ENCODE results near the gene MLPH.

MLPH gene, protein sequence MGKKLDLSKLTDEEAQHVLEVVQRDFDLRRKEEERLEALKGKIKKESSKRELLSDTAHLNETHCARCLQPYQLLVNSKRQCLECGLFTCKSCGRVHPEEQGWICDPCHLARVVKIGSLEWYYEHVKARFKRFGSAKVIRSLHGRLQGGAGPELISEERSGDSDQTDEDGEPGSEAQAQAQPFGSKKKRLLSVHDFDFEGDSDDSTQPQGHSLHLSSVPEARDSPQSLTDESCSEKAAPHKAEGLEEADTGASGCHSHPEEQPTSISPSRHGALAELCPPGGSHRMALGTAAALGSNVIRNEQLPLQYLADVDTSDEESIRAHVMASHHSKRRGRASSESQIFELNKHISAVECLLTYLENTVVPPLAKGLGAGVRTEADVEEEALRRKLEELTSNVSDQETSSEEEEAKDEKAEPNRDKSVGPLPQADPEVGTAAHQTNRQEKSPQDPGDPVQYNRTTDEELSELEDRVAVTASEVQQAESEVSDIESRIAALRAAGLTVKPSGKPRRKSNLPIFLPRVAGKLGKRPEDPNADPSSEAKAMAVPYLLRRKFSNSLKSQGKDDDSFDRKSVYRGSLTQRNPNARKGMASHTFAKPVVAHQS

DNA sequence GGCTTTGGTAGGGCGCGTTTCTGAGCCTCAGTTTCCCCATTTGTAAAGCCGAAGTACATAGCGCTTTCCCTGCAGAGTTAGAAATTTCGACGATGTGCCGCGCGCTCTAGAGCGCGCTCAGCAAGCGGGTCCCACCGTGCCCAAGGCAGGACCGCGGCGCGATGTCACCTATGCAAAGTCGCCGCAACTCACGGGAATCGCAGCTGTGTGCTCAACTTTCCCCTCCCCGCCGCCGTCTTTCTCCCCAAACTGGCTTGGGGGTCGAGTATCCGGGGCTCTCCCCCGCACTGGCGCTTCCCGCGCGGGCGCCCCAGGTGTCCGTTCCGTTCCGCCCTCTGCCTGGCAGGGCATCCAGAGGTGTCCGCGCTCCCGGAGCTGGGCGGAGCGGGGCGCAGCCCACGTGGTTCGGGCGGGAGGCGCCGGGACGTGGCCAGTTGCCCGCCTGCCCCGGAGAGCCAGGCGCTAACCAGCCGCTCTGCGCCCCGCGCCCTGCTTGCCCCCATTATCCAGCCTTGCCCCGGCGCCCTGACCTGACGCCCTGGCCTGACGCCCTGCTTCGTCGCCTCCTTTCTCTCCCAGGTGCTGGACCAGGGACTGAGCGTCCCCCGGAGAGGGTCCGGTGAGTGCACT lies at the start of gene MLPH:
TSS of gene MLPH (plus strand) at position 433 of the 630 bp plus-strand sequence. CDS start 6,176 bp downstream, outside the sequence.
- DNase-seq, result peak; percentile 35

DNA sequence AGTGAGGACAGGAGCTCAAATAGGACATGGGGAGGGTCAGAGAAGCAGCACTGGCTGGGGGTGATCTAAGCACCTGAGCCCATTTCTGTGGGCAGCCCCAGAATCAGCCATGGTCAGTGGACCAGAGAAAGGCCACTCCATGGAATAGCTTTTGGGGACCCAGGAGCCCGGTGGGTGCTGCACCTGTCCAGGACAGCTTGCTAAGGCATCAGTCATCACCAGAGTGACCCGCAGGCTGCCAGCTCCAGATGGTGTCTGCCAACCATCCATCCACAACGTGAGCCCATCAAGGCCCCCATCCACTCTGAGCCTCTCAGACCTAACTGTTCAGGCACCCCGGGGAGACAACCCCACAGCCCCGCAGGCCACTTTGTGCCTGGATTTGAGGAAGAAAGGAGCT lies 49.5 kb upstream of the MLPH start:
- no peak for DNase-seq

DNA sequence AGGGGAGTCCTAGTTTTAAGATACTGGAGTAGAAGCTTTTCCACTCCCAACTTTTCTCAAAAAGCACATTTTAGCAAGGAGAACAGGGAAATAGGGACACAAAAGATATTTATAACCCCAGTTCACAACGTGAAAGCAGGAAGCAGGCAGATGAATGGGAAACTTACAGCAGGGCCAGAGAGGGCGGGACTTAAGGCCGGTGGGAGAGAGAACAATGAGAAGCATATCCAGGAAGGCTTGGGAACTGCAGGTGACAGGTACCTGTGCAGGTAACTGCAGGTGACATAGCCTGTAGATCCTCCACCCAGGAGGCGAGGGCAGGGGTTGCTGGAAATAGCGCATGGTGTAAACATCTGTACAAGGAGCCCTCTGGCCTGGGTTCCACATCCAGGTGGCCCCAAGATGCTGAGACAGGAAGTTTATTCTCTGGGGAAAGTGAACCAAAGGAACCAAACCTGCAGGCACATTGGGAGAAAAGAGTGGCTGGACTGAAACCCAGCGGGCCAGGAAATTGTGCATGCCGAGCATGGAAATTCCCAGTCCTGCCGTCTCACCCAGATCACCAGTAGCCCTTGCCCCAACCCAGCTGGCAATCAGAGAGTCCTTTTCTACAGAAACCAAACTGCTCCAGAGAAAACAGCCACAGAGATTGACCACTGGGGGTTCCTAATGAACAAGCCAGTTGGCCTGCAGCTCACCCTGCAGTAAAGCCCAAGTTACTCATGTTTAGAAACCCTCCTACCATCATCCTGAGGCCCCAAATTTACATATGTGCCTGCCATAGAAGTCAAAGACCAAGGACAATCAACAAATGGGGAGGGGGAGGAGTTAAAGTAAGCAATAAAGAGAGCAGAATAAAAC lies 48.7 kb upstream of the MLPH start:
- DNase-seq, result peak; percentile 91

DNA sequence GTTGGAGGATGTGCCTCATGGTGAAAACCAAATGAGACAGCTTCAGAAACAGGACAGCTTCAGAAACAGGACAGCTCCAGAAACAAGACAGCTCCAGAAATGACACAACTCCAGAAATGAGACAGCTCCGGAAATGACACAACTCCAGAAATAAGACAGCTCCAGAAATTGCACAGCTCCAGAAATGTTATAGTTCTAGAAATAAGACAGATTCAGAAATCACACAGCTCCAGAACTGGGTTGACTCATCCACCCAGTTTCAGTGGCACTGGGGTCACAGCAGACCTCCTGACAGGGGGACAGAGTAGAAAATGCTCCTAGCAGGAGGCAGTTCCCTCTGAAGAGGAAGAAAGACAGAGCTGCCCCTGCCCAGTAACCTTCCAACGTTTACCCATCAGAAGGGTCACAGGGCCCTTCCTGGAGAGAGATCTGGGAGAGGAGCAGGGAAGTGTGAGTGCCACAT lies 46.2 kb upstream of the MLPH start:
- DNase-seq, result no peak

DNA sequence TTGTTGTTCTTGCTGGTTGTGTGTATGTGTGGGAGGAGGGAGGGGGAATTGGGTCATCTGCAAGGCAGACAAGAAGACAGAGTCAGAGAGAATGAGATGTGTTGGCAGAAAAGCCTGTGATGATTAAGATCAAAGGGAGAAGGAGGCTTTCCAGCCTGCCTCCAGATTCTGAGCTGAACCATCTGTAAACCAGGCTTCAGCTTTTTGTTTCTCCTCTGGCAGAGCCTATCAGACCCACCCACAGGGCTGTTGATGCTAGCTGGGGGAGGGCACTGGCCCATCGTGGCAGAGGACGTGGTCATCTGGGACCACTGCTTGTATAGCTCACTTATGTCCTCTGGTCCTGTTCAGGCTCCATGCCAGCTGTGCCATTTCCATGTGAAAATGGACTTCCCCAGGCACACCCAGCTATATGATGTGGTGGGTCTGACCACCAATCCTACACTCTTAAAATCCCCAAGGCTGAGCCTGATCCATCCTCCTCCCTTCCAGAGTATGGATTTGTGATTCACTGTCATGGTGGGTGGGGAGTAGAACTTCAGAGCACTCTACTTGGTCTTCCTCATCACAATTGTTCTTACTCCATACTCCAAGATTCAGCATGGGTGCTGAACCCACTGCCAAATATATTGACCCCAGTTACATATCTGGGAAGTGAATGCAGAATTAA lies 45.3 kb upstream of the MLPH start:
- DNase-seq, result no peak

DNA sequence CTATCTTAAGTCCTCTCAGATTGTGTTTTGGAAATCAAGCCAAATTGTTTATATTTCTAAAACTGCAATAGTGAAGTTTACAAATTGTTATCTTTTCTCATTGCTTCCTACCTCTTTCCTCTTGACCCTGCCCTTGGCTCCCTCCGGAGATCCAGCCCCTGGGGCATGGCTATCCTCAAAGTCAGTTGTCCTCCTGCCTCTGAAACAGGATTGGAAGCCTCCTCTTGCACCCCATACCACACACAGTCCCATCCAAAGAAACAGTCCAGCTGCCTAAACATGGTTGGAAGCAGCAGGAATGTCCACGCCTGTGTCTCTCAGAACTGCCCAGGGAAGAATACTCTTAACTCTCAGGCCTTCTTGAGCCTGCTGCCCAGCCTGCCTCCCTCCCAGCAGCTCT lies 43.0 kb upstream of the MLPH start:
- no peak for DNase-seq

DNA sequence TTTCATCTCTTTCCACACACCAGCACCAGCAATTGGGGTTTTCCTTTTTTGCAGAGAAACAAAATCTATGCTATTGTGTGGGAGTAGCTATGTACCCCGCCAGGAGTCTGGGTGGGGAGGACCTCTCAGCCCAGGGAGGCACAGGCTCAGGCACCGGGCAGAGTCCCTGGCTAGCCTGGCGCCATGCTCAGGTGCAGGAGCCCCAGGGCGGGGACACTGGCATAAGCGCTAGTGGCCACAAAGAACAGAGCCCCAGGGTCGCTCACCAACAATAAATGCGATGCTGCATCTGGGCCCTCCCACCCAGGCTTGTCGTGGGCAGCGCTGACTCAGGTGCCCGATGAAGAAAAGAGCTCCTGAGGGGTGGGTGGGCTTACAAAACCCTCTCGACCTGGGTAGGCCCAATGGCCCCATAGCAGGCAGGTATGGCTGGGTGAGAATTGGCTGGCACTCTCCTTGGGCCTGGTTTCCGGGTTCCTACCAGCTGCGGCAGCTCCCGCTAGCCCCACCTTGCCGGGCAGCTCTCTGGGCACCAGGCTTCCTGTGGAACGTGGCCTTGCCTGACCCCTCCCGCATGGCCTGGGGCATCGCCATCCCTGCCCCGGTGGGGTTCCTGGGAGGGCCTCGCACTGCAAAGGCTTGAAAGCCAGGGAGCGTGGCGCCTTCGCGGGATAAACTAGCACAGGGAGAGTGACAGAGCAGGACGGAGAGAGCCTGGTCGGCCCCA lies 41.3 kb upstream of the MLPH start:
- no peak for DNase-seq

DNA sequence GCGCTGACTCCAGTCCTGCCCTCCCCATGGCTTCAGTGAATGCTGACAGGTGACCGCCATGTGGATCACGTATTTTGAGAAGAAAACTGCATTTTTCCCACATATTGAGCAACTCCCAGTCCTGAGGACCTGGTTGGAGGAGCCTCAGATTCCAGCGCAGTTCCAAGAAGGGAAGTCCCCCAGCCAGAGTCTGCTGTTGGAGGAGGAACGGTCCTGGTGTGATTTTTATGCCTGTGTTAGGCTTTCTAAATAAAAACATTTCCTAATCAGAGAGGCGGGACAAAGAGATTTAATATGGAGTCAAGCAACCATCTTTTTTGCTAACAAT lies 40.7 kb upstream of the MLPH start:
- DNase-seq, result no peak

DNA sequence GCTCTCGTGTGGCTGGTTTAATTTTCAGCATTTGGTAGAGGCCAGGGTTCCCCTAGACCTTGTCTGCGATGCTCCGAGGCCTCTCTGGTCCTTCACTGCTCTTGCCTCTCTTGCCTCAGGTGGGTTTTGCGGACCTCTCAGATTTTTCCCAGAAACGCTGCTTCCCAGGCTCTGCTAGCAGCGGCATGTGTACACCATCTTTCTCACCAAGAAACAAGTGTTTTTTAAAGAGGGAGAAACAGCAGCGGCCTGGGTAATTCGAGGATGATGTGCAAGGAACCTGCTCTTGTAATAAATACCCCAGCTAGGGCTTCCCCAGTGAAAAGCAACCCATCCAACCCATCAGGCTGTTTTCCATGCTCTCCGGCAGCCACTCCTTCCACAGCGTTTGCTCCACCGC lies 39.6 kb upstream of the MLPH start:
- DNase-seq, result no peak

DNA sequence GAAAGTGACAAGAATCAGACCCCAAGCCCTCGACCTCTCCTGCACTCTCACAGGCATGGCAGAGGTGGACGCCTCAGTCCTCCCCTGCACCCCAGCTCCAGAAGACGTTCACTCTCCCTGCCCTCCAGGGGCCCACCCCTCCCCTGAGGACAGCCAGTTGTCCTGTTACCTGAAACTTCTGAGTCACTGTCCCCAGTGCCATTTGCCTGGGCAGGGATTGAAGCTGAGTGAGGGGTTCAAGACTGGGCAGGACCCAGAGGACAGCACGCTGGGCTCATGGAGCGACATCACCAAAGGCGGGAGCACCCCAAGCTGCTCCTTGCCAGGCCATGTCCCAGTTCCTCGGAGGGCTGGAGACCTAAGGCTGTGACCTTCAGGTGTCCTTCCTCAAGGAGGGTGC lies 38.9 kb upstream of the MLPH start:
- DNase-seq, result no peak

DNA sequence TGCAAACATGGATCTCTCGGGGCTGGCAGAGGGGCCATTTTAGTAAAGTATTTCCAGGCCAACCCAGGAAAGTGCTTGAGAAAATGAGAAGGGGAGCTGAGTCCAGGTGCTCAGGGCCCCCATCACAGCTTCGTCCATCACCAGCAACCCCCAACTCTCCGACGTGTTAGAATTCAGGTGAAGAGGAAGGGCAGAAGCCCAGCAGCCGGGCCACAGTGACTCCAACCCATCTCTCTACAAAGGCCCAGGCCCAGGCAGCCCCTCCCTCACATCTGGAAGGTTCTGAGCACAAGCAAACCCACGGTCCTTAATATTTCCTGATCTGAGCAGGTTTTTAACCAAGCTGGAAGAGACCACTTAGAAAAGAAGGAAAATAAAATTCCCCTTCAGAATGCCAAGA lies 38.4 kb upstream of the MLPH start:
- no peak for DNase-seq

DNA sequence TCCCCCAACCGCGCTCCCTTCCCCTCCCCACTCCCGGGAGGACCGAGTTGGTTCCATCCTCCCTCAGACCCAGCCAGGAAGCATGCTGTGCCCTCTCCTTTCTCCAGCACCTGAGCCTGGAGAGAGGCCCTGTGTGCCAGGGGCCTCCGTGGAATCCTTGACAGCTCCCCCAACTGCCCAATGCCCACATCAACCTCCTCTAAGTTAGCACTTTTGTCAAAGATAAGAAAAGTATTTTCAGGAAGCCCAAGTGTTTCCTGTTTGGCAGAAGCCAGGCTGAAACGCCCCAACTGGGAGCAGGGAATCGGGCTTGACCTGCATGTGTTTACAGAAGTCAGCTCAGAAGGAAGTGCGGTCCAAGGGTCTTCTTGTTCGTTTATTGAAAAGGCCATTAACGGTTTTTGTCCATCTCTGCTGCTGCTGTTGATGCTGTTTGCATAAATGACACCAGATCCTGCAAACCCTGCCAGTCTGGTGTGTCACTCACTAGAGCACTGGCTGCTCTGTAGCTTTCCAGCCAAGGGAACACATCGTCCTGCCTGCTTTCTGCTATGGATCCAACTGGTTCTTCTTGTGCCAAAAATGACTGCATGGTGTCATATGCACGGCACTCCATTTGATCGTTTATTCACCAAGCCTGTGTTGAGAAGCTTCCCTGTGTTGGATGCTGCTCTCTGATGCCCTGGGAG lies 37.7 kb upstream of the MLPH start:
- no peak for DNase-seq

DNA sequence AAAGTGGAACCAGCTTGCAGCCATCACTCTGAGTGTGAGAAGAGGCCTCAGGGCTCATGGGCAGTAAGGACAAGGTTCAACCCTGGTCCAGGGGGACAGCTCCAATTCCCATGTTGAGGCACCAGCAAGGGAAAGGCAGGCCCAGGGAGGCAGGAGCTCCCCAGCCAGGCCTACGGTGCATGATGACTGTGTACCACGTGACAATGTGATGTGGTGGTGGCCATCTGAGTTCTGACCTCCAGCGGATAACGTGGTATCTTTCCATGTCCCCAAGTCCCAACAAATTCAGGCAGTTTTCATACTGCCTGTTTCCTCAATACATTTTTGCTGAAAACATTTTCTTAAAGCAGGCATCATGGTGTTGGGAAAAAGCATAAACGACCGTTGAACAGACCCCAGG lies 36.9 kb upstream of the MLPH start:
- no peak for DNase-seq

DNA sequence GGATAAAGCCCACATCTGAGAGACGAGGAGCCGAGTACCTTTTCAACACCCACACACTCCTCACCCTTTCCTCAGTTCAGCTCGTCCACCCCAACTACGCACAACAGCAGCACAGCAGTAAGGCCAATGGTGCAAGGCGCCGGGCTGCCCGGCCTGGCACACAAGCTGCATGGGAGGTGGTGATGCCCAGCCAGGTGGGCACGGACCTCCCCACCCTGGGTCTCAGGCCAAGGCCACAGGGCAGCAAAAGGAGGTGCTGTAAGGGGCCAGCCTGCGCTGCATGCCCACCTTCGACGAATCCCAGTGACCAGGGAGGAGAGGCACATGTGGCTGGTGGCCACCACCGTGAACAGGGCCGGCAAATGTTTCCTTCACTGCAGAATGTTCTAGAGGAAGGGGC lies 36.5 kb upstream of the MLPH start:
- DNase-seq, result no peak

DNA sequence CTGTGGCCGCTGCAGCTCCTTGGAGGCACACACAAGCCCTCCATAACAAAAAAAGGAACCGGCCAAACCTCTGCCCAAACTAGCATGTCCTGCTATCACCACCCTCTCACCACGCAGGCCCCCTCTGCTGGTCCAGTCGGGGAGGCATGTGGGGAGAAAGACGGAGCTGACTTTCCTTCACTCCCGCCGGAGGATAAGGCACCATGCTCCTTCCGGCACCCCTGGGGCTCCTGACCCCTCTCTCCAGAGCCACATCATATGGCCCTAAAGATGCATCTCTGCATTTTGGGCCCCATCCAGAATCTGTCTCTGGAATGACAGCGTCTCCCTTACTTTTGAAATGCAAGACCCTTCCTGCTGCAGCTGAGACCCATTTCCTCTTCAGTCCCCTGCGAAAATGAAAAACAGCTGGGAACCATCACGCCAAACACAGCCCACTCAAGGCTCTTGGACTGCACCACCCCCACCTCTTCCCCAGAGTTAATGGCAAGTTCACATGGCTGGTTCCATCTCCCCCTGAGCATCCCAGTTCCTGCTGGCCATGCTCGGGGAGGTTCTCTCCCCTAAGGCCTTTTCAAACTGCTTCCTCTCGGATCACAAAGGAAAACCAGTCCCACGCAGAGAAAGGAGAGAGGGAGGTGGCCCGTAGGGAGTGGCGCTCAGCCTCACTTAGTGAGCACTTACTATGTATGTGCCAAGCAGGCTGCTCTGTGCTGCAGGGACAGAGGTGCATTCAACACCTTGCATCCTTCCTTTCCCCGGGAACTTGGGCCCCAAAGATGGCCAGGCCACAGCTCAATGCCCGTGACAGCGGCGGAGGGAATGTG lies 35.2 kb upstream of the MLPH start:
- no peak for DNase-seq

DNA sequence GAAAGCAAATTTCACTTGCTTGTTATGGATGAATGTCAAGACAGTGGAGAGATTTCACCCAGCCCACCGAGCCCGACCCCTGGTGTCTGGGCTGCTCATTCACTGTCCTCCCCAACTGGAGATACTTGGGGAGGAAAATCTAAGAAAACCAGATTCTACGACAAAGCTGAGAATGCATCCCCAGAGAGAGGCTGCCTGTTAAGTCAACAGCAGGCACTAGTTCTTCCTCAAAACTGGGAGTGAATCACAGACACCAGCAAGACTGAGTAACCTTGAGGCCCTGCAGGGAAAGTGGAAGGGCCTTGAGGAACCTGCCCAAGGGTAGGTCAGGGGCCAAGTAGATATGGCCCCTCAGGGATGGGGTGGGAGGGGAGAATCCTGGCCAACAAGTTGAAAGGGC lies 34.2 kb upstream of the MLPH start:
- DNase-seq, result no peak

DNA sequence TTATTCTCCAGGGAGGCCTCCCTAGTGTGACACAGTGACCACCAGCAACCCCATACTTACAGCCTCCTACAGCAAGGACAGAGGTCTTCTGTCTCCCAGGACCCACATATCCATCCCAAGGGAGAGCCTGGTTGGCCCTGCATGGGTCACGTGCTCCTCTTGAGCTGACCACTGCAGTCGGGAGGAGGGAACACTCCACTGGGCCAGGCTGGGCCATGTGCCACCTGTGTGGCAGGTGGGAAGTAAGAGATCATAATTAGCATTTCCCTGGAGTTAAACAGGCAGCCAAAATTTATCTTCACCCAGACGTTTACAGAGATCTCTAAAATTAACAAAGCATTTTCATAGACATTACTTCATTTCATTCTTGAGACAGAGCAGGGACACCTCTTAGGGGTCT lies 33.4 kb upstream of the MLPH start:
- no peak for DNase-seq

DNA sequence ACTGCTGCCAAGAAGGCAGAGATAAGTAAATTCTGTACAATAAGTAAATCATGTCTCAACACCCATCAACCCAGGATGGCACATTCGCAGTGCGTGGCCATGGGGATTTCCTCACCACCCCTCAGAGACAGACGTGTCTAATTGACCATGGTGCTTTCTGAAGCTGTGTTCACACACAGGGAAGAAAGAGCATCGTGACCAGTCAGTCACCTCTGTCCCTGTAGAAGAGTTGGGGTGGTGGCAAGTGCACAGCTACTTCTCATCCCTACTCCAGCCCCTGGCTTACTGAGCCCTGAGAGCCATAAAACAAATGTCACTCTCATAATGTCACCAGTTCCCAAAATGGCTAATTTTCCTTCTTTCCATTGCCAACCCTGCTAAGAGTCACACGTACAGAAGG lies 31.3 kb upstream of the MLPH start:
- no peak for DNase-seq

DNA sequence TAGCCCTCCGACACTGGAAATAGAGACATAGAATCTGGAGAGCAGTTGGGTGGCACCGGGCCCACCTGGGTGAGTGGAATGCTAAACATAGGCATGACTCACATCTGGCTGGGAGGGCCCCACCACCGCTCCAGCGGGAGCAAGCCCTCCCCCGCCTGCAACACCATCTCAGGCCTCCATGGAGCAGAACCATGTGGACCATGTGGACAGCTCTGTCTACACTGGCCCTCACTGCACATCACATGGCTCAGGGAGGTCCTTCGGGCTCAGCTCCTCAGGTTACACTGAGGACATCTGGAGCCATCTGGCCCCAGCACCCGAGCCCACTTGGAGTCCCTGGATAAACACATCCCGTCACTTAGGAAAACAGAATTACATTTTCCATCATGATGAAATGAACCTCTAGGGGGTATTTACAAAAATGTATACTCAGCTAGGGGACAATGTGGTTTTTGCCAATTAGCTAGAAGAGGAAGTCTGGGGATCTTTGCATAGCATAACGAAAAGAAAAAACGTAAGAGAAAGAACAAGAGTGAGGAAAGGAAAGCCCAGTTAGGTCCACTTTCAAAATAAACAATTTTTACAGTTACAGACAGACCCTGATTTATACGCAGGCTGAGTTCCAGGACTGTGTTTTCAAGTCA lies 30.7 kb upstream of the MLPH start:
- DNase-seq, result no peak

DNA sequence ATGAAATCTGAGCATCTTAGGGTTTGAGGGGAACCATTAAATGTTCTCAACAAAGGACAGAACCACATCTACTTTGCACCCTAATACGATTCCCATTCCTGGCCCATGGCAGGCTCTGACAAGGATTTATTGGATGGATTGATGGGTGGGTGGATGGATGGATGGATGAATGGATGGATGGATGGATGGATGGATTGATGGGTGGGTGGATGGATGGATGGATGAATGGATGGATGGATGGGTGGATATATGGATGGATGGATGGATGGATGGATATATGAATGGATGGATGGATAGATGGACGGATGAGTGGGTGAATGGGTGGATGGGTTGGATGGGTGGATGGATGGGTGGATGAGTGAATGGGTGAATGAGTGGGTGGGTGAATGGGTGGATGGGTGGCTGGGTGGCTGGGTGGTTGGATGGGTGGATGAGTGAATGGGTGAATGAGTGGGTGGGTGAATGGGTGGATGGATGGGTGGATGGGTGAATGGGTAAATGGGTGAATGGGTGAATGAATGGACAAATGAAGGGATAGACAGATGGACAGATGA lies 29.6 kb upstream of the MLPH start:
- DNase-seq, result no peak
